Breast epithelium (tissue), 3 donors: ENCODE data around the gene TJP2.

Experiments used
- CTCF ChIP-seq, 3 donors: fragments of 450-650 bp; IDR thresholded peaks; one replicate each; pipeline ENCODE4 v1.5.1; 2016 to 2017; ENCODE audit warnings: antibody characterized with exemption in 3 of 3, mild to moderate bottlenecking in 3 of 3, moderate library complexity in 3 of 3
- POLR2AphosphoS5 ChIP-seq, 3 donors: sonication (generic); formaldehyde crosslinking; IDR thresholded peaks; one replicate each; pipeline ENCODE4 v1.6.1; 2017; ENCODE audit warnings: antibody characterized with exemption in 3 of 3

GRCh38 chr9:69215774-69216485 is 41.9 kb downstream of the TJP2 start:
- TF ChIP-seq POLR2AphosphoS5 (IDR thresholded peaks at IDR 0.05) = no peak
- TF ChIP-seq CTCF (IDR thresholded peaks at IDR 0.05) = no peak
